HG02623 (cell line): ENCODE results near the gene CCDC86.

Source experiments
- ATAC-seq: cut with Tn5 transposase; IDR thresholded peaks from one replicate; pipeline ENCODE4 v1.9.1; 2021; ENCODE audit warnings: moderate library complexity; ENCODE audit not compliant: unreplicated experiment

CCDC86 gene

DNA sequence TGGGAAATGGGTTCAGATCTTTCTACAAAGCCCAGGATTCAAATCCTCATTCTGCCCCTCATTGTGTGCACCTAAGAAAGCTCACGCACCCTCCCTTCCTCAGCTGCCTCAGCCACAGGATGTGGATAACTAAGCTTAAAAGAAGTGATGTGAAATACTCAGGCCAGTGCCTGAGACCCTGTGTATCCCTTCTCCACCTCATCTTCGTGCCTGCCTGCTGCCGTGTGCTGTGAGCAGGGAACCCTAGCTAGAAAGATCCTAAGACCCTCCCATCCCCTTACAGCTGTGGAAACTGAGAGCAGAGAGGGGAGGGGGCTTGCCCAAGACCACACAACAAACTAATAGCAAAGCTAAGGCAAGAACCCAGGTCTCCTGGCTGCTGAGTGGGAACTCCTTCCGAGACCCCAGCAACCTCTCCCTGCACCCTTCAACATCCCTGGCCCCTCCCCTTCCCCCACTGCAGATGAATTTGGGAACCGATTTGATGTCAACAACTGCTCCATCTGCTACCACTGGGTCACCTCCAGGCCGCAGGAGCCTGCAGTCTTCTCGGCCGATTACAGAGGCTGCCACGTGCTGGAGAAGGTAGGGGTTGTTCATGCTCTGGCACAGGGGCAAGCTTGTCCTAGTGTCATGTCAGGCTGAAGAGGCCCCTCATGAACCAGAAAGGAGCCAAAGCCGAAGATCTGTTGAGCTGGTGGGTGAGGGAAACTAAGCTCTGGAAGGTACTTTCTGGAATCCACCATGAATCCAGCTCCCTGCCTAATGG, 27.0 kb downstream of the CCDC86 start:
- no peak for ATAC-seq

DNA sequence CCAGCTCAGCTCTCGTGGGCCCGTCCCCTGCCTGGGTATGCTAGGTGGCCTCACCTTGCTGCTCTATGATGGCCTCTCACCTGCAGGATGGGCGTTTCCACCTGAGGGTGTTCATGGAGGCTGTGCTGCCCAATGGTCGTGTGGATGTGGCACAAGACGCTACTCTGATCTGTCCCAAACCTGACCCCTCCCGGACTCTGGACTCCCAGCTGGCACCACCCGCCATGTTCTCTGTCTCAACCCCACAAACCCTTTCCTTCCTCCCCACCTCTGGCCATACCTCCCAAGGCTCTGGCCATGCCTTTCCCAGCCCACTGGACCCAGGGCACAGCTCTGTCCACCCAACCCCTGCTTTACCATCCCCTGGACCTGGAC, 27.5 kb downstream of the CCDC86 start:
- no peak for ATAC-seq

DNA sequence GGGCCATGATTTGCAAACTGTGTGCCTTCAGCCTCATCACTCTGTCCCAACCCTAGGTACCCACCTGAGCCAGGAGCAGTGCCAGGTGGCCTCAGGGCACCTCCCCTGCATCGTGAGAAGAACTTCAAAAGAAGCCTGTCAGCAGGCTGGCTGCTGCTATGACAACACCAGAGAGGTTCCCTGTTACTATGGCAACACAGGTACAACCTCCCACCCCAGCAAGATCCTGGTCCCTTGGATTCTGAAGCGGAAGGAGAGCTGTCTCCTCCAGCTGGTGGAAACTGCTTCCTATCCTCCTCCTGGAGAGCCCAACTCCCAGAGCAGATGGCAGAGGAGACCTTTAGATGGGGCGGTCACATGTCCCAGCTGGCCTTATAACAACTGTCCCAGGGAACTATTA, 28.4 kb downstream of the CCDC86 start:
- ATAC-seq: no peak

DNA sequence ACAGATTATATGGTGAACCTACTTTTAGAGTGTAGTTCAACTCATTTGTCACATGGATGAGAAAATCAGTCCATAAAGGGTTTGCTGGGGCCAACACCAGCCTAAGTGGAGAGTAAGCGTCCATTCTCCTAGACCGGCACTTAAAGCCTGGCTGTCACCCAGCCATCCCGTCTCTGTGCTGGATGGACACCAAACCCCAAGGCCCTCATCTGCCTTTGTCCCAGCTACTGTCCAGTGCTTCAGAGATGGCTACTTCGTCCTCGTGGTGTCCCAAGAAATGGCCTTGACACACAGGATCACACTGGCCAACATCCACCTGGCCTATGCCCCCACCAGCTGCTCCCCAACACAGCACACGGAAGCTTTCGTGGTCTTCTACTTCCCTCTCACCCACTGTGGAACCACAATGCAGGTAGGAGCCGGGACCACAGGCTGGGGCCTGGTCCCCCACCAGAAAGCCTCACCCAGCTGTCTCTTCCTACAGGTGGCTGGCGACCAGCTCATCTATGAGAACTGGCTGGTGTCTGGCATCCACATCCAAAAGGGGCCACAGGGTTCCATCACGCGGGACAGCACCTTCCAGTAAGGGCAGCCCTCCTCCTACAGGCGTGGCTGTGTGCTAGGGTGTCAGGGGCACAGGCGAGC, 28.9 kb downstream of the CCDC86 start:
- no peak for ATAC-seq

DNA sequence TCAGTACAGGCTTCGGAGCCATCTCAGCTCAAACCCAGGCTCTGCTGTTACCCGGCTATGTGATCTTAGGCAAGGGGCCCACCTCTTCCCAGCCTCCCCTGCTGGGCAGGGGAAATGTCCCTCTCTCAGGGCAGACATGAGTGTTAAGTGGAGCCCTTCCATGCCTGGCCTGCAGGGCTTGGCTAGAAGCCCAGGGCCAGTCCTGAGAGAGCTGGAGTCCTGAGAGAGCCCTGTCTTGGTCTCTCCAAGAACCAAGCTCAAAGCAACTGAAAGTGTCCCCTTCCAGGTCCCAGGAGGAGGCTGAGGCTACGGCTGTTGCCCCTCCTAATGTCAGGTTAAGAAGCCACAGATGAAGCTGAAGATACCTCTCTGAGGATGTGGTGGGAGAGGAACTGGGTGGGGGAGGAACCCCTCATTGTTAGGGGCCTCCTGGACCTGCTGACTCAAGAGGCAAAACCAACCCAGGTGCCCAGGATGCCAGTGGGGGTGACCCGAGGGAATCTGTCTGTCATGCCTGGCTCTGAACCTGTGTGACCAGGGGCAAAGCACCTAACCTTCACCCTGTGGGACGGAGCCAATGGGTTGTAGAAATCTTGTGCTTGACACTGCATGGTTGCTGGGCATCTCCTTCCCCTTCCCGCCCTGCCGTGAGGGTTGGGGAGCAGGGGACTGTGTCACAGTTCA, 29.6 kb downstream of the CCDC86 start:
- ATAC-seq: no peak

DNA sequence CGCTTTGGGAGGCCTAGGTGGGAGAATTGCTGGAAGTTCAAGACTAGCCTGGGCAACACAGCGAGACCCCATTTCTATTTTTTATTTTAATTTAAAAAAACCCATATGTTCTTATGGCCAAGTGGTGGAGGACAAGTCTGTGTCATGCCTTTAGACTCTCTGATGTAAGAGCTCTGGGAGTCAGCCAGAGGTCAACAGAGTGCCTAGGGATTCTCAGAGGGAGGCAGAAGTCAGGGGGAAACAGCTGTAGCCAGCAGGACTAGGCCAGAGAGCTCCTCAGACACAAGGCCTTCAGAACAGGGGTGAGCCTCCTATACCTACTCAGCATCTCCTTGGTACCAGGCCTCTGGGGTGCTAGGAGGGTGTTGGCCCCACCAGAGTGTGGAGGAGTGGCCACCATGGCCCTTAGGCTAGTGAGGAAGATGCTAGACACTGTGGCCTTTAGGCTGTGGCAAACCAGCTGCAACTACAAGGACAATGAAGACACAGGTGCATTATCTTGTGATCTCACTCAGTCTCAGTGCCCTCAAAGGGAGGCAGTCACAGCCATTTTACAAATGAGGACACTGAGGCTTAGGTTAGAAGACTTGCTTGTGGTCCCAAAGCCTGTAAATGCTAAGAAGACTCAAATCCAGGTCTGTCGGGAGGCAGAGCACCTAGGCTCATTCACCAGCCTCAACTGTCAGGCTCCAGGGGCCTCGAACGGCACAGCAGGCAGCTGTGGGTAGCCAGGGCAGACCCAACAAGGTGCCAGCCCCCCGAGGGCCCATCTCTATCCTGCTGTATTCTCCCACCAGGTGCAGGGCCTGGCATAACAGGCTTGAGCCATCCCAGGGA, 30.4 kb downstream of the CCDC86 start:
- ATAC-seq: no peak

DNA sequence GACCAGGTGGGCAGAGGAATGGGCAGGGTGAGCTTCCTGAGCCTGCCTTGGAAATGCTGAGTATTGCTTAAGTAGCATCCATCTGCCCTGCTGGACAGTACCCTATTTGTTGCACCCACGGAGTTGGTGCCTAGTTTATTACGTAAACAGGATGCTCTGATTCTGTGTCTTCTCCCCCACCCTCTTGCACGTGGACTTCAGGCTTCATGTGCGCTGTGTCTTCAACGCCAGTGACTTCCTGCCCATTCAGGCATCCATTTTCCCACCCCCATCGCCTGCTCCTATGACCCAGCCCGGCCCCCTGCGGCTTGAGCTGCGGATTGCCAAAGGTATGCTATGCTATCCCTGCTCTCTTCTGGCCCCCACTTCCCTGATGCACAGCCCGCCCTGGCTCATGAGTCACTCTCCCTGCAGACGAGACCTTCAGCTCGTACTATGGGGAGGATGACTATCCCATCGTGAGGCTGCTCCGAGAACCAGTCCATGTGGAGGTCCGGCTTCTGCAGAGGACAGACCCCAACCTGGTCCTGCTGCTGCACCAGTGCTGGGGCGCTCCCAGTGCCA, 31.1 kb downstream of the CCDC86 start:
- no peak for ATAC-seq

DNA sequence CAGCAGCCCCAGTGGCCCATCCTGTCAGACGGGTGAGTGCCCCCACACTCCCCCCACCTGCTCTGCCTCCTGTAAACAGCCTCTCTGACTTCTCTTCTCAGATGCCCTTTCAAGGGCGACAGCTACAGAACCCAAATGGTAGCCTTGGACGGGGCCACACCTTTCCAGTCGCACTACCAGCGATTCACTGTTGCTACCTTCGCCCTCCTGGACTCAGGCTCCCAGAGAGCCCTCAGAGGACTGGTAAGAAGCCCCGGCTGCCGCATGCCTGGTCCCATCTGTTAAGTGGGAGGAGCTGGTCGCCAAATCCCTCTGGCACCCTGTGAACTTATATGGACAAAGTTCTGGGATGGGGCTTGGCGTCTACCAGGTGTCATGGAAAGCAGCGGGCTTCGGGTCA, 31.6 kb downstream of the CCDC86 start:
- no peak for ATAC-seq

DNA sequence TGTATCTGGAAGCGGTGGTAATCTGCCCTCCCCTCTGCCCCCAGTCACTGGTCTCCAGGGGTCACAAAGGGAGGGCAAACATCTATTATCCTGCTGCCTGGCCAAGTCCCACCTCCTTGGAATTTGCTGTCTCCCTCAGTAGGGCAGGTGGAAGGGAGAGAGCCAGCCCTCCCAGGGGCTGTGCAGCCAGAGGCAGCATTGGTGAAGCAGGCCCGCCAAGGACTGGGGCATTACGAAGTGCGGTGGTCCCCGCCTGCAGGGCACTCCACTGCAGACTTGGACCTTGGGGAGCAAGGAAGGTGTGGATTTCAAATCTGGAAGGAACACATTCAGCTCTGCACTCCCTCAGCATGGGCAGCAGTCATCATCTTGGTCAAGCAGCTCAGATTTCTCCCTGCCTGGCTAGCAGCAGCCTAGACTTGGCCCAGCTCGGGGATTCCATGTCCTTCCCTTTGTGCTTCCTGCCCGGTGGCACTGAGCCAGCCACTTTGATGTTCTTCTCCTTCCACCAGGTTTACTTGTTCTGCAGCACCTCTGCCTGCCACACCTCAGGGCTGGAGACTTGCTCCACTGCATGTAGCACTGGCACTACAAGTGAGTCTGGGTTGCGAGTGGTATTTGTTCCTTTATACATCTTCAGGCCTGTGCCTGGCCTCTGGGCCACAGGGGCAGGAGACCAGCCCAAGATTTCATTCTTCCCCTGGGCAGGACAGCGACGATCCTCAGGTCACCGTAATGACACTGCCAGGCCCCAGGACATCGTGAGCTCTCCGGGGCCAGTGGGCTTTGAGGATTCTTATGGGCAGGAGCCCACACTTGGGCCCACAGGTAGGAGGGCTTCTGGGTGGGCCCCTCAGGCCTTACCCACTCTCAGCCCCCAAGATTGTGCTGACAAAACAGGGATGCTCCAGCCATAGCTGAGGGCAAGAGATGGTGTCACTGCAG, 32.8 kb downstream of the CCDC86 start:
- ATAC-seq: no peak

DNA sequence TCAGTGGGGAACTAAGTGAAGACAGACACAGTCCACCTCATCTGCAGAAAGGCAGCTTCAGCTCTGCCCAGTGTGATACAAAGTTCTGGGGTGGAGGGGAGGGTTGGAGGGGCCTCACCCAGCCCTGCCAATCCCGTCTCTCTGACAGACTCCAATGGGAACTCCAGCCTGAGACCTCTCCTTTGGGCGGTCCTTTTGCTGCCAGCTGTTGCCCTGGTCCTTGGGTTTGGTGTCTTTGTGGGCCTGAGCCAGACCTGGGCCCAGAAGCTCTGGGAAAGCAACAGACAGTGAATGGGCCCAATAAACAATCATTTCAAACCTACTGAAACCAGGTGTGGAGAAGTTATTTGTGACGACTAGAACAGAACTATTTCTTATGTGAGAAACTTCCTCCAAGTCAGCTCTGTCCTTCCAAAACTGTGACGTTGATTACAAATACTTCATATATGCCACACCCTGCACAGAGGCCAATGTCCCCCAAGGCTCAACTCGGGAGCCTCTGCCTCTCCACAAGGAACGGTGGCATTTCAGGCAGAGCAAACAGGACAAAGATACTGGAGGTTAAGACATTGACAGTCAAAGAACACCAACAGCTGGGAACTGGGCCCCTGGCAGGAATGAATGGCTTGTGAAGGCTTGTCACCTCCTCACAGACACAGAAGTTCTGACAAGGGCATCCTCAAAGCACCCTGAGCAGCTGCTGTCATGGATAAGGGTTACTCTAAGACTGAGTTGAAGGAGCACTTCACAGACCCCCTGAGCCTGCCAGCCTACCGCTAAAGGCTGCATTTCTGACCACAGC, 33.7 kb downstream of the CCDC86 start:
- no peak for ATAC-seq

DNA sequence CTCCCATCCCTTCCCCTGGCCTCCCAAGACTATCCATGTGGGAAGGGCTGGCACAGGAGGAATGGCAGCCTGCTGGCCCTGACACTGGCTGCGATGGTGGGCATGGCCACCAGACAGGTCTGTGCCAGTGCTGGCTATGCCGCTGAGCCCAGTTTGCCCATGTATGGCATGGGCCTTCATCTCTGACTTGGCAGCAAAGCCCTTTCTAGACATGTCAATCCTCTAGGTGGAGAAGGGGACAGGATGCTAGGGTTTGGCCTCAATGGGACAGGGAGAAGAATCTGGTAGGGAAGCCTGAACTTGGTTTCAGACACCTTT, 34.2 kb downstream of the CCDC86 start:
- ATAC-seq: no peak

DNA sequence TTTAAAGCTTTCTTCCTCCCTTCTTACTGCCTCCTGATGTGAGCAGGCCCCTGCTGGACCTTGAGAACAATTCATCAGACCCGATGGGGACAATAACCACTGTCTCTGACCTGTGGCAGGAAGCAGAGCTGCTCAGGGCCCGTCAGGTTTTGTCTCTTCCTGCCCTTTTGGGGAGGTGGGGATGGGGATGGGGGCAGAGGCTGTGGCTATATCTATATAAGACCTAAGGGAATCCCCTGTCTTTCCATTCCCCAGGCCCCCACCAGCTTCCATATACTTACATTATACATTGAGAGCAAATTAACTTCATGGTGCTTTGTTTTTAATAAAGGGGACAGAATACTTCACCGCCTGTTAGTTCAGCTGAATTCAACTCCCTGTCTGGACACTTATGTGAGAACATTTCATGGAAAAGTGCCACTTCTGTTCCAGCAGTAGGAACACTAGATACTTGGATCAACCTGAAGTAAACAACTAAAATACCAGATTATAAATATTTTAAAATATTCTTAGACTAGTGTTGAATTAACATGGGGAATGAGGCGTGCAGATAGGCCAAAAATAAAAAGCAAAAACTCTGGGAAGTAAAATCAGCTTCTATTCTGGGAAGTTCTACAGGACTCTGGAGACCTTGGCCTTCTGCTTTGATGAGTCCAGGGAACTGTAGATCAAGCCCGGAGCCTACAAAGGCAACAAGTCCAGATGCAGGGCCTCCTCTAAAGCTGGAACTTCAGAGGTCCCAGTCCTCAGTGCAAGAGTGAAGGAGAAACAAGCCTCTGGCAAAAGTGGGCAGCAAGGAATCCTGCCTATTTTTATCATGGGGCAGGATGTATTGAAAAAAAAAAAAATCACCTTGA, 36.6 kb downstream of the CCDC86 start:
- no peak for ATAC-seq

DNA sequence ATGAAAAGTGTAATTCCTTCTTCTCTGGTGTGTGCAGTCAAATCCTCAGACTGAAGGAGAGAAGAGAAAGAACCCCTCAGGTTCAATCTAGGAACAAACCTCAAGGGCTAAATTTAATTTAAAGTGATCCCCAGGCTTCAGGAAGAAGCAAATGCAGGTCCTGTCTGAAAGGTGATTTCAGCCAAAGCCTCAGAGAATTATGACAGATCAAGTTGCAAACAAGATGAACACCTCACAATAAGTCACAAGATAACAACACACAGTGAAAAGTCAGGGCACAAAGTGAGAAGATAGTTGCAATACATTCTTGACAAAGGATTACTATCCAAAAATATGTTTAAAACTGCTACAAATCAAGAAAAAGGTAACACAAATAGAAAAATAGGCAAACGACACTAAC, 37.2 kb downstream of the CCDC86 start:
- ATAC-seq: no peak

DNA sequence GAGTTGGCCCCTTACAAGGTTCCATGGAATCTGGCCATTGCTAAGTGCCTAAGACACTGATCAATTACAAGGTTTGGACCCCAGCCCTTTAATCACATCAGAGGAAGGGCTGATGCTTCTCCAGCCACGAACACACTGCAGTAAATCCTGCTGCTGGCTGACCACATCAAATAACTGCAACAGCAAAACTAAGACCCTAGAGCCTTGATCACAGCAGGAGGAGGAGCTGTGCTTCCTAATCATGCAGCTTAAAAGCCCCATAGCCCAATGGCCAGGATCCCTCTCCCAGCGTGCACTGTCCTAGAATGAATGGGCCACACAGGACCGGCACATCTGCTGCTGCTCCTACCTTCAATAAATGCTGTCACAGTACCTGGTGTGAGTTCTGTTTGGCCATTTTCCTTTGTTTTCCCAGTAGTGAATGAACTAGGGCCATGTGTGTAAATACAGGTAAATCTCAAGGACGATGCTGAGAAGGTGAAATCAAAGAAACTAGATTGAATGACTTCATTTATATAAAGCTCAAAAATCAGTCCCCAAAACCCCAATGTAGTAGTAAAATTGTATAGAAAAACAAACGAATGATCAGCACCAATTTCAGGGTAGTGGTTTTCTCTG, 38.2 kb downstream of the CCDC86 start:
- ATAC-seq: no peak

DNA sequence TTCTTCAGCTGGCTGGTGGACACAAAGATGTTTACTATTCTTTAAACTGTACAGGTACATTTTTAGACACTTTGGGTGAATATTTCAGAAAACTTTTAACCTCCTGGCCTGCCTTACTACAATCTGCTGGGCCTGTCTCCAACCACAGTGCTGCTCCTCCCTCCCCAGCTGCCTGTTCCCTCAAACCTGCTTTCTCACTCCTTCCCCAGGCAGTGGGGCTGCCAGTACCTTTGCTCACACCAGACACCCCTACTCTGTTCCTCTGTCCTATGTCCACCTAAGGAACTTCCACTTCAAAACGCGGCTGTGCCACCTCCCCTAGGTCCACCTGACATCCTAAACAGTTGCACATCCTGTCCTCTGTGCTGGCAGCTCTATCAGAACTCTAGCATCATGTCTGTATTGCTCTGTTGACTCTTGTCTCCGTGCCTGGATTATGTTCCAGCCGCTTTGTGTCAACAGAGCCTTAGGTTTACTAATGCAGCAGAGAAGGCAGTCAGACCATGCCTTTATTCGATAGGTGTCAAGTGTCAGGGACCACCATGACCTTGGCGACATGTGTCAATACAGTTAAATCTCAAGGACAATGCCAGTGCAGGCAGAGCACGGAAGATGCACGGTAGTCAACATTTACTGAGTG, 38.9 kb downstream of the CCDC86 start:
- no peak for ATAC-seq

DNA sequence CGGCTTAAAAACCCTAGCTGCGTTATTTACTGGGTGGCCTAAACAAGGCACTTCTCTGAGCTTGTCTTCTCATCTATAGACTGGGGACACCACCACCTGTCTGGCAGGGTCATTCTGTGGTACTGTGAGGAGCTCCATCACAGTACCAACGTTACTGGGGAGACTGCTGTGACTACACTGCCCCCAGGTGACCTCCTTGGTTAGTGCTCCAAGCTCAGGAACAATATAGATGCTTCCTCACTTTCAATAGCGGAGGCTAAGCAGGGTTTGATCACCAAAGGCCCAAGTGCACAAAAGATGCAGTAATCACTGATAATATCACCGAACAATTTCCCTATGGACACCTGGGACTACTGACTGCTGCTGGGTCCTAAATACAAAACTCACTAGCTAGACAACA, 45.6 kb downstream of the CCDC86 start:
- no peak for ATAC-seq

DNA sequence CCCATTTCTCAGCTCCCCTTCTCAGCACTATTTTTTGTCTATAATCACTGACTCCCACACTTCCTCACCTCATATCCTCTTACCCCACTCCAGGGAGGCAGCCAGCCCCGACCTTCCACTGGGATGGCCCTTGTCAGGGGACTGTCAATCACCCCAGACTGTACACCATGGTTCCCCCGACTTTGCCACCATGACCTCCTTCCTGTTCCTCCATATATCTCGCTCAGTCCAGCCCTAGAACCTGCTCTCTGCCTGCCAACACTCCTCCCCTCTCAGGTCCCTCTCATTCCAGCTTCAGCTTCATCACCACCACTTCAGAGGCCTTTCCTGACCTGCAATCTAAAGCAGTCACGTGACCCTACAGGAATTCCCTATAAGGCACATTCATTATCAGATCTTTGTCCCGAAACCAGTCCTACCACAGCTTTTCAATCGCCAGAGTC, 48.0 kb downstream of the CCDC86 start:
- ATAC-seq: no peak
